Esophagus squamous epithelium (tissue), 4 donors: ENCODE measurements around the gene RITA1.

Experiments used
- CTCF ChIP-seq, 6 experiments: fragments of 450-650 bp in 4 of 6; fragments of 200-600 bp in 2 of 6; sonication (generic) in 2 of 6; IDR thresholded peaks; one replicate each; pipeline ENCODE4 v1.5.1; 2016 to 2019; ENCODE audit warnings: antibody characterized with exemption in 6 of 6, mild to moderate bottlenecking in 4 of 6, moderate library complexity in 4 of 6
- POLR2A ChIP-seq, 4 donors: fragments of 450-650 bp; IDR thresholded peaks; one replicate each; pipeline ENCODE4 v1.6.1; 2017; ENCODE audit warnings: antibody characterized with exemption in 4 of 4, mild to moderate bottlenecking in 4 of 4, moderate library complexity in 3 of 4

- TF ChIP-seq CTCF (IDR thresholded peaks at IDR 0.05) (no peak), POLR2A (IDR thresholded peaks at IDR 0.05) (no peak)
Measured at GRCh38 chr12:113234483-113234882, 49.0 kb downstream of the RITA1 start.
